Vagina (tissue), 2 donors: ENCODE measurements around the gene MTPN.

Source experiments
- CTCF ChIP-seq, 3 experiments: fragments of 450-650 bp in 2 of 3; fragments of 200-600 bp in 1 of 3; sonication (generic) in 1 of 3; IDR thresholded peaks; one replicate each; pipeline ENCODE4 v1.5.1; 2017 to 2019; ENCODE audit warnings: antibody characterized with exemption in 3 of 3, mild to moderate bottlenecking in 2 of 3, moderate library complexity in 2 of 3
- POLR2AphosphoS5 ChIP-seq, 2 donors: sonication (generic); formaldehyde crosslinking; IDR thresholded peaks; one replicate each; pipeline ENCODE4 v1.9.0; 2017; ENCODE audit warnings: antibody characterized with exemption in 2 of 2, mild to moderate bottlenecking in 2 of 2, low read depth in 1 of 2; ENCODE audit not compliant: insufficient read depth in 1 of 2

DNA sequence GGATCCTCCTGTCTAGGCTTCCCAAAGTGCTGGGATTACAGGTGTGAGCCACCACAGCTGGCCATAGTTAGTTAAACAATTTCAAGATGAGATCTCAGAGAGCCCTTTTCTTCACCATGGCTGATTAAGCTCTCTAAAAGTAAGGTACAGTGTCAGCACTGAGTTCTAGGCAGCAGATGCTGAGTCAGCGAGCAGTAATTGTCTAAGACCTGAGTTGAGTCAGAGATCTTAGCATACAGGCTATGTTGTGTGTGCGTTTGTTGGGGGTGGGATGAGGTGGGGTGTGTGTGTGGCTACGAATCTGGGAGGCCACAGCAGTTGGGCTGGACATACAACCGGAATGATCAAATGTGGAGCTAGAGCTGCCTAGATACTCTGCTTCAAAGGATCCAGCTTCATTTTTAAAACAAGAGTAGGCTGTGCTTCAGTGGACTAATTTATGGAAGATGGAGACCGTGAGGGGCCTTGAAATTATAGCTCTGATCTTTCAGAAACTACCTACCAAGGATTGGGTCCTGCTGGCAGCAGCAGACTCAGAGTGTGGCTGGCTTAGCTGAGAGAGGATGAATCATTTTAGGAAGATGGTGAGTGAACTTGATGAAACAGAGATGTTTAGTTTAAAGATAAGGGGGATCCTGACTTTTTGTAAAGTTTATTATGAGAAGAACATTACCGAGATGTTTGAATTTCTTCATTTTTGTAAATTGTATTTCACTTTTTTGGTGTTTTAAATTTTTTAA is 17.5 kb upstream of the MTPN start:
- no peak for TF ChIP-seq CTCF (IDR thresholded peaks at IDR 0.05)
- no peak for TF ChIP-seq POLR2AphosphoS5 (IDR thresholded peaks at IDR 0.05; ENCODE audit: insufficient read depth in 1 of 2, low read depth in 1 of 2)
